ENCODE results near the gene RPS4Y1. TPM values are rescaled to one million over a fixed set of nuclear protein-coding genes. Genes with fewer than 3 reads are reported as not detected.
"Not testable (repeated sequence)": the region's sequence is repeated elsewhere in the genome, so short reads cannot be mapped to it uniquely, and the experiment has no call there.

RPS4Y1 gene
- total RNA-seq, 1 experiment from 2014 or later: 0.15 TPM

GRCh38 chrY:2867469-2867868 lies 26.1 kb downstream of the RPS4Y1 start:
- TF ChIP-seq POLR2AphosphoS5 (IDR thresholded peaks at IDR 0.05; ENCODE audit: low read depth, low read length): no peak
- no peak for TF ChIP-seq TCF7L2 (IDR thresholded peaks at IDR 0.05; ENCODE audit: low read depth, low read length)
- TF ChIP-seq, protein P1, sequence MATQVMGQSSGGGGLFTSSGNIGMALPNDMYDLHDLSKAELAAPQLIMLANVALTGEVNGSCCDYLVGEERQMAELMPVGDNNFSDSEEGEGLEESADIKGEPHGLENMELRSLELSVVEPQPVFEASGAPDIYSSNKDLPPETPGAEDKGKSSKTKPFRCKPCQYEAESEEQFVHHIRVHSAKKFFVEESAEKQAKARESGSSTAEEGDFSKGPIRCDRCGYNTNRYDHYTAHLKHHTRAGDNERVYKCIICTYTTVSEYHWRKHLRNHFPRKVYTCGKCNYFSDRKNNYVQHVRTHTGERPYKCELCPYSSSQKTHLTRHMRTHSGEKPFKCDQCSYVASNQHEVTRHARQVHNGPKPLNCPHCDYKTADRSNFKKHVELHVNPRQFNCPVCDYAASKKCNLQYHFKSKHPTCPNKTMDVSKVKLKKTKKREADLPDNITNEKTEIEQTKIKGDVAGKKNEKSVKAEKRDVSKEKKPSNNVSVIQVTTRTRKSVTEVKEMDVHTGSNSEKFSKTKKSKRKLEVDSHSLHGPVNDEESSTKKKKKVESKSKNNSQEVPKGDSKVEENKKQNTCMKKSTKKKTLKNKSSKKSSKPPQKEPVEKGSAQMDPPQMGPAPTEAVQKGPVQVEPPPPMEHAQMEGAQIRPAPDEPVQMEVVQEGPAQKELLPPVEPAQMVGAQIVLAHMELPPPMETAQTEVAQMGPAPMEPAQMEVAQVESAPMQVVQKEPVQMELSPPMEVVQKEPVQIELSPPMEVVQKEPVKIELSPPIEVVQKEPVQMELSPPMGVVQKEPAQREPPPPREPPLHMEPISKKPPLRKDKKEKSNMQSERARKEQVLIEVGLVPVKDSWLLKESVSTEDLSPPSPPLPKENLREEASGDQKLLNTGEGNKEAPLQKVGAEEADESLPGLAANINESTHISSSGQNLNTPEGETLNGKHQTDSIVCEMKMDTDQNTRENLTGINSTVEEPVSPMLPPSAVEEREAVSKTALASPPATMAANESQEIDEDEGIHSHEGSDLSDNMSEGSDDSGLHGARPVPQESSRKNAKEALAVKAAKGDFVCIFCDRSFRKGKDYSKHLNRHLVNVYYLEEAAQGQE (IDR thresholded peaks at IDR 0.05; ENCODE audit: insufficient read depth in 1 of 2, low read depth in 2 of 2, low read length in 1 of 2): no peak
- no peak for TF ChIP-seq CTCF (IDR thresholded peaks at IDR 0.05)
- no peak for TF ChIP-seq SIN3A (IDR thresholded peaks at IDR 0.05; ENCODE audit: borderline replicate concordance, insufficient read depth, low read depth, low read length)
- ATAC-seq: no peak
- Histone ChIP-seq H3K36me3 (ENCODE audit: control insufficient read depth, insufficient read depth, low read length) (no peaks in the 10 kb centered on the region), H3K9me3 (ENCODE audit: control insufficient read depth, insufficient read depth, low read depth, low read length) (no peaks in the 10 kb centered on the region), H3K27me3 (ENCODE audit: control insufficient read depth, insufficient read depth, low read length) (no peaks in the 10 kb centered on the region), H3K4me1 (ENCODE audit: control insufficient read depth, insufficient read depth, low read length) (no peaks in the 10 kb centered on the region), H3K4me3 (ENCODE audit: low read depth in 2 of 2, low read length in 2 of 2) (no peak overlapping the region), H3K27ac (ENCODE audit: low read length) (no peak overlapping the region)
- BruUV-seq (replicated peaks): no TSS peak
- ChIA-PET CTCF (no interaction called here), POLR2A (no interaction called here)
- in situ Hi-C loops (cut with HindIII; ENCODE audit: low pct_unique_long_range_greater_than_20kb, low sequenced_read_pairs) (no loop called here), intact Hi-C loops (cut with micrococcal nuclease; ENCODE audit: unreplicated experiment) (no loop called here)
- no peak for DNase-seq (ENCODE audit: low read depth, low spot score)

DNA sequence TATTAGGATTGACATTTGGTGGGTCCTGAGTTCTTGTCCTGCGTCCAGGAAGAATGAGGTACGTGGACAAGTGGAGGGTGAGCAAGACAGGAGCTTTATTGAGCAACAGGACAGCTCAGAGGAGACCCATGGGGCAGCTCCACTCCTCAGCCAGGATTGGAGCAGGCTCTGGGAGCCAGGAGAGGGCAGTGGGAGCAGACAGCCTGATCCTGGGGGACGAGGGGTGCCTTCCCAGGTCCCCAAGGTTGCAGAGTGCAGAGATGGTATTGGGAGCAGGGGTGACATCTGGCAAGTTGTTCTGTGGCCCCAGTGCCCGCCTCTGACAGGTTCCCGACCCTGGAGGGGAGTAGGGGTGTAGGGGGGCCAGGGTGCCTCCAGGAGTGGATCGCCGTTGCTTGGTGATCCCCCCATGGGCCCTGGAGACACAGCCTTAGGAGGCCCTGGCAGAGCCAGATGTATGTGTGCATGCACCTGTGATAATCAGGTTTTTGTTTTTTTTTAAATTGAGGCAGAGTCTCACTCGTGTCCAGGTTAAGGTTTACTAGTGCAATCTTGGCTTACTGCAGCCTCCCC lies 26.7 kb downstream of the RPS4Y1 start:
- BruUV-seq (replicated peaks): no TSS peak
- TF ChIP-seq SIN3A (IDR thresholded peaks at IDR 0.05; ENCODE audit: borderline replicate concordance, insufficient read depth, low read depth, low read length) (no peak), CTCF (IDR thresholded peaks at IDR 0.05) (no peak), POLR2AphosphoS5 (IDR thresholded peaks at IDR 0.05; ENCODE audit: low read depth, low read length) (no peak), TCF7L2 (IDR thresholded peaks at IDR 0.05; ENCODE audit: low read depth, low read length) (no peak)
- TF ChIP-seq, protein P1 (IDR thresholded peaks at IDR 0.05; ENCODE audit: insufficient read depth in 1 of 2, low read depth in 2 of 2, low read length in 1 of 2): no peak
- POLR2A ChIA-PET: no interaction called here
- ATAC-seq: no peak
- Histone ChIP-seq H3K27ac (ENCODE audit: low read length) (no peak overlapping the region), H3K4me1 (ENCODE audit: control insufficient read depth, insufficient read depth, low read length) (no peaks in the 10 kb centered on the region), H3K27me3 (ENCODE audit: control insufficient read depth, insufficient read depth, low read length) (no peaks in the 10 kb centered on the region), H3K36me3 (ENCODE audit: control insufficient read depth, insufficient read depth, low read length) (no peaks in the 10 kb centered on the region), H3K4me3 (ENCODE audit: low read depth in 2 of 2, low read length in 2 of 2) (no peak overlapping the region), H3K9me3 (ENCODE audit: control insufficient read depth, insufficient read depth, low read depth, low read length) (no peaks in the 10 kb centered on the region)
- DNase-seq (ENCODE audit: low read depth, low spot score): no peak
- in situ Hi-C loops (cut with HindIII; ENCODE audit: low pct_unique_long_range_greater_than_20kb, low sequenced_read_pairs) (no loop called here), intact Hi-C loops (cut with micrococcal nuclease; ENCODE audit: unreplicated experiment) (no loop called here)
- CTCF ChIA-PET: no interaction called here

- in situ Hi-C loops (cut with HindIII; ENCODE audit: low pct_unique_long_range_greater_than_20kb, low sequenced_read_pairs); DNase-seq (ENCODE audit: low read depth, low spot score); BruUV-seq (replicated peaks); H3K4me1 ChIP-seq (ENCODE audit: control insufficient read depth, insufficient read depth, low read length); CTCF ChIA-PET; H3K36me3 ChIP-seq (ENCODE audit: control insufficient read depth, insufficient read depth, low read length); ATAC-seq; intact Hi-C loops (cut with micrococcal nuclease; ENCODE audit: unreplicated experiment); H3K4me3 ChIP-seq (ENCODE audit: low read depth in 2 of 2, low read length in 2 of 2); H3K27ac ChIP-seq (ENCODE audit: low read length); H3K9me3 ChIP-seq (ENCODE audit: control insufficient read depth, insufficient read depth, low read depth, low read length); H3K27me3 ChIP-seq (ENCODE audit: control insufficient read depth, insufficient read depth, low read length); POLR2A ChIA-PET: not testable (repeated sequence)
Measured at GRCh38 chrY:2872234-2872633, 30.8 kb downstream of the RPS4Y1 start.

Data from Panc1 (cell line).